ENCODE results near the gene IRAK3. TPM values are rescaled to one million over a fixed set of nuclear protein-coding genes. Genes with fewer than 3 reads are reported as not detected.

IRAK3 gene
- polyA plus RNA-seq, 1 donor from 2014 or later = 0.31 TPM

- Histone ChIP-seq H3K4me2 (ENCODE audit: low read length) (no peak overlapping the region), H3K9me2 (ENCODE audit: insufficient read depth, low read length) (no peaks in the 10 kb centered on the region), H3K9ac (ENCODE audit: low read length) (no peak overlapping the region), H3K9me3 (ENCODE audit: low read length) (peaks cover 9% of the 10 kb centered on the region), H3K36me3 (ENCODE audit: insufficient read depth, low read length) (no peaks in the 10 kb centered on the region), H3K79me2 (replicated peaks; ENCODE audit: insufficient read depth, low read length) (no peaks in the 10 kb centered on the region), H3K4me3 (ENCODE audit: low read length) (no peak overlapping the region), H3F3A (ENCODE audit: insufficient read depth, low read length, poor library complexity, severe bottlenecking) (no peaks in the 10 kb centered on the region), H2AFZ (ENCODE audit: low read depth, low read length) (no peak overlapping the region), H4K20me1 (ENCODE audit: insufficient read depth) (no peaks in the 10 kb centered on the region), H3K27me3 (ENCODE audit: insufficient read depth, low read depth, low read length) (no peaks in the 10 kb centered on the region), H3K27ac (ENCODE audit: low read length) (no peak overlapping the region)
- TF ChIP-seq CTCF (IDR thresholded peaks at IDR 0.05; ENCODE audit: poor library complexity, severe bottlenecking) (no peak), MXI1 (conservative IDR thresholded peaks at IDR 0.05; ENCODE audit: poor library complexity, severe bottlenecking) (no peak), TAF1 (IDR thresholded peaks at IDR 0.05; ENCODE audit: low read depth) (no peak), REST (IDR thresholded peaks at IDR 0.05; ENCODE audit: borderline replicate concordance) (no peak), POLR2AphosphoS5 (IDR thresholded peaks at IDR 0.05) (no peak), EP300 (conservative IDR thresholded peaks at IDR 0.05; ENCODE audit: poor library complexity, severe bottlenecking) (no peak), EZH2 (IDR thresholded peaks at IDR 0.05; ENCODE audit: borderline replicate concordance, insufficient read depth, low read length, poor library complexity, severe bottlenecking) (no peak), SMC3 (conservative IDR thresholded peaks at IDR 0.05; ENCODE audit: poor library complexity) (no peak), RAD21 (conservative IDR thresholded peaks at IDR 0.05) (no peak)
These were observed 28.3 kb upstream of the IRAK3 start for GRCh38 chr12:66160704-66161103.

GRCh38 chr12:66162701-66163100, 26.3 kb upstream of the IRAK3 start:
- Histone ChIP-seq H3K4me3 (ENCODE audit: low read length) (no peak overlapping the region), H3K9ac (ENCODE audit: low read length) (no peak overlapping the region), H3F3A (ENCODE audit: insufficient read depth, low read length, poor library complexity, severe bottlenecking) (no peaks in the 10 kb centered on the region), H3K36me3 (ENCODE audit: insufficient read depth, low read length) (no peaks in the 10 kb centered on the region), H3K79me2 (replicated peaks; ENCODE audit: insufficient read depth, low read length) (no peaks in the 10 kb centered on the region), H2AFZ (ENCODE audit: low read depth, low read length) (no peak overlapping the region), H3K4me2 (ENCODE audit: low read length) (no peak overlapping the region), H3K9me2 (ENCODE audit: insufficient read depth, low read length) (no peaks in the 10 kb centered on the region), H3K27me3 (ENCODE audit: insufficient read depth, low read depth, low read length) (no peaks in the 10 kb centered on the region), H3K27ac (ENCODE audit: low read length) (no peak overlapping the region), H3K9me3 (ENCODE audit: low read length) (peaks cover 9% of the 10 kb centered on the region), H4K20me1 (ENCODE audit: insufficient read depth) (no peaks in the 10 kb centered on the region)
- no peak for TF ChIP-seq EP300 (conservative IDR thresholded peaks at IDR 0.05; ENCODE audit: poor library complexity, severe bottlenecking)
- no peak for TF ChIP-seq SMC3 (conservative IDR thresholded peaks at IDR 0.05; ENCODE audit: poor library complexity)
- TF ChIP-seq CTCF (IDR thresholded peaks at IDR 0.05; ENCODE audit: poor library complexity, severe bottlenecking) = no peak
- TF ChIP-seq POLR2AphosphoS5 (IDR thresholded peaks at IDR 0.05) = no peak
- no peak for TF ChIP-seq EZH2 (IDR thresholded peaks at IDR 0.05; ENCODE audit: borderline replicate concordance, insufficient read depth, low read length, poor library complexity, severe bottlenecking)
- TF ChIP-seq RAD21 (conservative IDR thresholded peaks at IDR 0.05) = no peak
